AG04450 (cell line): ENCODE measurements around the gene DNHD1. TPM values are rescaled to one million over a fixed set of nuclear protein-coding genes. Genes with fewer than 3 reads are reported as not detected.

Experiments
- CTCF ChIA-PET: fragments of 300-600, 350-600 bp; formaldehyde crosslinking; extraction: SDS; loops from one replicate; lab custom pipeline; 2022; ENCODE audit warnings: antibody characterized with exemption, inconsistent platforms; lab: Charles Lee
- POLR2A ChIA-PET: fragments of 350-600 bp; formaldehyde crosslinking; extraction: SDS; loops from one replicate; lab custom pipeline; 2021; ENCODE audit warnings: antibody characterized with exemption, inconsistent platforms; lab: Yijun Ruan, JAX
- DNase-seq: peaks from one replicate; pipeline ENCODE4 v3.0.0-alpha.2; 2011; ENCODE audit warnings: low read depth, low spot score
- H3K27ac ChIP-seq: one replicate; pipeline ENCODE4 v1.5.1; 2012; ENCODE audit warnings: low read depth, low read length, control low read depth
- H3K27me3 ChIP-seq: one replicate; pipeline ENCODE4 v1.6.0; 2012; ENCODE audit warnings: low read length; ENCODE audit not compliant: control insufficient read depth, insufficient read depth
- H3K4me3 ChIP-seq: 2 replicates; pipeline ENCODE4 v1.5.1; 2011; ENCODE audit warnings: mild to moderate bottlenecking, low read depth, low read length, control low read depth
- H3K9me3 ChIP-seq: 2 replicates; pipeline ENCODE4 v1.5.1; 2012; ENCODE audit warnings: low read length; ENCODE audit not compliant: control insufficient read depth, insufficient read depth
- CTCF ChIP-seq: IDR thresholded peaks from 2 replicates; pipeline ENCODE4 v1.5.1; 2011; ENCODE audit warnings: low read depth, low read length, control low read depth, inconsistent platforms
- polyA plus RNA-seq: library from polyadenylated mRNA; depleted of rRNA; stranded (reverse); fragments of >200 nt; gene quantifications from 2 replicates; pipeline ENCODE4 v1.2.3, GENCODE V29; 2011

Gene DNHD1
- polyA plus RNA-seq, 1 experiment: 2.2 TPM

- TF ChIP-seq CTCF: peak; percentile 57
- POLR2A ChIA-PET: interaction anchor here (0.6 to 1.9 kb wide), 10 partner anchors 9 to 233 kb away, joined by 3 to 13 read pairs (median 4); partner anchors contain the start of genes ARFIP2, MRPL17 and TIMM10B
- Histone ChIP-seq H3K27me3 (no peaks in the 10 kb centered on the region), H3K4me3 (peak within 1 kb of the TSS; percentile 74), H3K9me3 (no peaks in the 10 kb centered on the region; the same call in 1 of the 2 replicates), H3K27ac (peak within 1 kb of the TSS; percentile 99)
- DNase-seq: peak; percentile 88
- CTCF ChIA-PET: interaction anchor here (0.7 to 2.9 kb wide), 8 partner anchors 8 to 94 kb away, joined by 3 to 15 read pairs (median 4); partner anchors contain the start of gene MRPL17
These were observed 115.3 kb downstream of the DNHD1 start, which contains the start of gene TAF10 for GRCh38 chr11:6612213-6613041. TSS of gene TAF10 (minus strand) at chr11:6612216. CDS start at chr11:6612189, 27 bp downstream.

- no peak for TF ChIP-seq CTCF
- Histone ChIP-seq H3K27me3 (no peaks in the 10 kb centered on the region), H3K9me3 (no peaks in the 10 kb centered on the region; the same call in 1 of the 2 replicates), H3K4me3 (no peak overlapping the region), H3K27ac (no peak overlapping the region)
- no peak for DNase-seq
- ChIA-PET CTCF (interaction anchor here (0.9 to 2.9 kb wide), 5 partner anchors 11 to 93 kb away, joined by 3 to 15 read pairs (median 5); partner anchors contain the start of gene MRPL17), POLR2A (no interaction called here)
These were observed 116.4 kb downstream of the DNHD1 start for GRCh38 chr11:6613496-6613895.

- no peak for TF ChIP-seq CTCF
- POLR2A ChIA-PET: no interaction called here
These were observed 117.4 kb downstream of the DNHD1 start for GRCh38 chr11:6614446-6614845.

GRCh38 chr11:6615046-6615445 lies 118.0 kb downstream of the DNHD1 start:
- no peak for TF ChIP-seq CTCF
- Histone ChIP-seq H3K27ac (no peak overlapping the region), H3K9me3 (no peaks in the 10 kb centered on the region; the same call in 1 of the 2 replicates), H3K4me3 (no peak overlapping the region), H3K27me3 (no peaks in the 10 kb centered on the region)
- no peak for DNase-seq
- CTCF ChIA-PET: no interaction called here
- POLR2A ChIA-PET: no interaction called here

More at GRCh38 chr11:6614446-6614845, 117.4 kb downstream of the DNHD1 start:
- H3K9me3 ChIP-seq: no peaks in the 10 kb centered on the region; the same call in 1 of the 2 replicates
- H3K27ac ChIP-seq: no peak overlapping the region
- no peaks in the 10 kb centered on the region for H3K27me3 ChIP-seq
- no peak overlapping the region for H3K4me3 ChIP-seq
- CTCF ChIA-PET: no interaction called here
- DNase-seq: no peak
